OCI-LY7 (cell line): ENCODE data around the gene ASB13. TPM values are rescaled to one million over a fixed set of nuclear protein-coding genes. Genes with fewer than 3 reads are reported as not detected.

Experiments used
- BruUV-seq: library from RNA; stranded (reverse); fragments of 400-500 nt; replicated peaks from 2 replicates; lab custom pipeline; 2021; lab: Mats Ljungman, UMichigan
- CTCF ChIA-PET: fragments of 300-600 bp; sonication (Branson Sonifier 250); formaldehyde crosslinking; loops from one replicate; lab custom pipeline; 2022; ENCODE audit warnings: antibody characterized with exemption; ENCODE audit not compliant: unreplicated experiment; lab: Charles Lee
- POLR2A ChIA-PET: fragments of 300-600 bp; sonication (Branson Sonifier 250); formaldehyde crosslinking; loops from one replicate; lab custom pipeline; 2022; ENCODE audit warnings: antibody characterized with exemption; lab: Charles Lee
- DNase-seq: peaks from one replicate; pipeline ENCODE4 v3.0.0-alpha.2; 2015; ENCODE audit warnings: low spot score
- H2AFZ ChIP-seq: fragments of 200-600 bp; sonication (generic), shearing (Covaris generic); 2 replicates; pipeline ENCODE4 v1.6.1; 2014; ENCODE audit warnings: mild to moderate bottlenecking, antibody characterized with exemption, low read length, moderate library complexity
- H3K27ac ChIP-seq: fragments of 200-600 bp; sonication (generic); 2 replicates; pipeline ENCODE4 v1.5.1; 2014; ENCODE audit warnings: mixed run types, low read depth, mild to moderate bottlenecking, moderate library complexity, low read length, inconsistent platforms; ENCODE audit not compliant: poor library complexity, severe bottlenecking
- H3K36me3 ChIP-seq: fragments of 200-600 bp; sonication (generic); 2 replicates; pipeline ENCODE4 v1.6.1; 2014; ENCODE audit warnings: mild to moderate bottlenecking, antibody characterized with exemption, low read length, moderate library complexity, mixed read lengths; ENCODE audit not compliant: insufficient read depth
- H3K4me1 ChIP-seq: fragments of 200-600 bp; sonication (generic); 2 replicates; pipeline ENCODE4 v1.5.1; 2014; ENCODE audit warnings: mild to moderate bottlenecking, low read length; ENCODE audit not compliant: insufficient read depth, poor library complexity, severe bottlenecking
- H3K4me2 ChIP-seq: fragments of 200-600 bp; sonication (generic); 2 replicates; pipeline ENCODE4 v1.6.1; 2014; ENCODE audit warnings: mild to moderate bottlenecking, low read length
- H3K4me3 ChIP-seq: fragments of 200-600 bp; sonication (generic); 2 replicates; pipeline ENCODE4 v1.5.1; 2014; ENCODE audit warnings: mild to moderate bottlenecking, low read depth, low read length; ENCODE audit not compliant: poor library complexity, severe bottlenecking
- H3K79me2 ChIP-seq: fragments of 200-600 bp; sonication (generic); 2 replicates; pipeline ENCODE4 v1.6.1; 2016; ENCODE audit warnings: low read depth, mild to moderate bottlenecking, low read length, moderate library complexity, mixed read lengths; ENCODE audit not compliant: insufficient read depth
- H3K9me2 ChIP-seq: fragments of 200-600 bp; sonication (generic); 2 replicates; pipeline ENCODE4 v1.6.1; 2016; ENCODE audit warnings: mild to moderate bottlenecking, low read length, mixed read lengths; ENCODE audit not compliant: insufficient read depth
- H3K9me3 ChIP-seq: fragments of 200-600 bp; sonication (generic); 2 replicates; pipeline ENCODE4 v1.6.1; 2014; ENCODE audit warnings: mild to moderate bottlenecking, mixed run types, low read length, mixed read lengths
- H4K20me1 ChIP-seq: fragments of 200-600 bp; sonication (generic); 2 replicates; pipeline ENCODE4 v1.6.1; 2014; ENCODE audit warnings: mild to moderate bottlenecking, antibody characterized with exemption, low read length, moderate library complexity, mixed read lengths; ENCODE audit not compliant: insufficient read depth
- CTCF ChIP-seq: fragments of 200-600 bp; sonication (generic); conservative IDR thresholded peaks from 2 replicates; pipeline ENCODE4 v1.5.1; 2014; ENCODE audit warnings: mild to moderate bottlenecking, antibody characterized with exemption, low read length, moderate library complexity, mixed read lengths
- EZH2phosphoT487 ChIP-seq: fragments of 200-600 bp; sonication (generic); IDR thresholded peaks from 2 replicates; pipeline ENCODE4 v1.6.1; 2018; ENCODE audit warnings: low read depth, borderline replicate concordance, mild to moderate bottlenecking, mixed run types, antibody characterized with exemption, low read length, moderate library complexity, mixed read lengths
- intact Hi-C: fragments of 100-400 bp; cut with micrococcal nuclease; formaldehyde crosslinking; loops from one replicate; pipeline ENCODE4 v1.10.0; 2022; ENCODE audit not compliant: unreplicated experiment
- total RNA-seq, 2 experiments: library from RNA; depleted of rRNA in 1 of 2; stranded (reverse); fragments of >200 nt in 1 of 2; shearing (Covaris generic) in 1 of 2; gene quantifications; 2 replicates each; pipeline ENCODE4 v1.2.3, GENCODE V29; 2014 to 2022

ASB13 gene
- total RNA-seq, 2 experiments from 2014 or later, result 25.6 to 108 TPM

GRCh38 chr10:5670662-5671375 lies 4.4 kb upstream of the ASB13 start:
- no peak for TF ChIP-seq EZH2phosphoT487
- no peak for TF ChIP-seq CTCF
- BruUV-seq, result no TSS peak
- intact Hi-C loops, result no loop called here
- no peaks in the 10 kb centered on the region for H3K36me3 ChIP-seq
- H3K9me3 ChIP-seq, result peaks cover 15% of the 10 kb centered on the region; the same call in 1 of the 2 replicates
- H2AFZ ChIP-seq, result no peak overlapping the region
- no peak overlapping the region for H3K27ac ChIP-seq
- no peak for DNase-seq
- no peak overlapping the region for H3K4me2 ChIP-seq
- ChIA-PET POLR2A (interaction anchor here (0.8 to 4.5 kb wide), 3 partner anchors 11 to 140 kb away, joined by 3 to 30 read pairs (median 3); partner anchors contain the start of gene TASOR2), CTCF (no interaction called here)
- H3K9me2 ChIP-seq, result no peaks in the 10 kb centered on the region
- H3K4me1 ChIP-seq, result peaks cover 41% of the 10 kb centered on the region
- peaks cover 1% of the 10 kb centered on the region; the same call in 1 of the 2 replicates for H3K79me2 ChIP-seq
- H3K4me3 ChIP-seq, result no peak overlapping the region
- no peaks in the 10 kb centered on the region for H4K20me1 ChIP-seq

- Histone ChIP-seq H3K4me2 (no peak overlapping the region), H3K36me3 (no peaks in the 10 kb centered on the region), H3K9me3 (peaks cover 10% of the 10 kb centered on the region; the same call in 1 of the 2 replicates), H3K9me2 (no peaks in the 10 kb centered on the region), H3K79me2 (peaks cover 13% of the 10 kb centered on the region; the same call in 1 of the 2 replicates), H3K4me3 (no peak overlapping the region), H2AFZ (peak overlapping the region; percentile 52; the same call in 1 of the 2 replicates), H3K27ac (no peak overlapping the region), H3K4me1 (peaks cover 47% of the 10 kb centered on the region), H4K20me1 (no peaks in the 10 kb centered on the region)
- POLR2A ChIA-PET, result interaction anchor here (0.5 to 4.5 kb wide), 11 partner anchors 9 to 174 kb away, joined by 3 to 30 read pairs (median 4); partner anchors contain the start of gene TASOR2
- CTCF ChIA-PET, result interaction anchor here (1.0 kb wide), 1 partner anchor 13 kb away, joined by 4 read pairs; no protein-coding TSS in a partner anchor
- no TSS peak for BruUV-seq
- intact Hi-C loops, result no loop called here
- no peak for DNase-seq
- no peak for TF ChIP-seq CTCF
- no peak for TF ChIP-seq EZH2phosphoT487
Measured at GRCh38 chr10:5669604-5670003, 3.2 kb upstream of the ASB13 start.
